ENCODE data around the gene ZNF77. TPM values are rescaled to one million over a fixed set of nuclear protein-coding genes. Genes with fewer than 3 reads are reported as not detected.
"Not testable (repeated sequence)": the region's sequence is repeated elsewhere in the genome, so short reads cannot be mapped to it uniquely, and the experiment has no call there.

The ZNF77 gene
- total and polyA plus RNA-seq, 3 donors from 2014 or later, result 4.8 to 10.7 (median 5.6) TPM

- DNase-seq, result no peak
- H3K4me1 ChIP-seq, result peaks cover 12% of the 10 kb centered on the region
- no peaks in the 10 kb centered on the region for H3K36me3 ChIP-seq (ENCODE audit: low read depth, missing control alignments)
- TF ChIP-seq, protein P1, sequence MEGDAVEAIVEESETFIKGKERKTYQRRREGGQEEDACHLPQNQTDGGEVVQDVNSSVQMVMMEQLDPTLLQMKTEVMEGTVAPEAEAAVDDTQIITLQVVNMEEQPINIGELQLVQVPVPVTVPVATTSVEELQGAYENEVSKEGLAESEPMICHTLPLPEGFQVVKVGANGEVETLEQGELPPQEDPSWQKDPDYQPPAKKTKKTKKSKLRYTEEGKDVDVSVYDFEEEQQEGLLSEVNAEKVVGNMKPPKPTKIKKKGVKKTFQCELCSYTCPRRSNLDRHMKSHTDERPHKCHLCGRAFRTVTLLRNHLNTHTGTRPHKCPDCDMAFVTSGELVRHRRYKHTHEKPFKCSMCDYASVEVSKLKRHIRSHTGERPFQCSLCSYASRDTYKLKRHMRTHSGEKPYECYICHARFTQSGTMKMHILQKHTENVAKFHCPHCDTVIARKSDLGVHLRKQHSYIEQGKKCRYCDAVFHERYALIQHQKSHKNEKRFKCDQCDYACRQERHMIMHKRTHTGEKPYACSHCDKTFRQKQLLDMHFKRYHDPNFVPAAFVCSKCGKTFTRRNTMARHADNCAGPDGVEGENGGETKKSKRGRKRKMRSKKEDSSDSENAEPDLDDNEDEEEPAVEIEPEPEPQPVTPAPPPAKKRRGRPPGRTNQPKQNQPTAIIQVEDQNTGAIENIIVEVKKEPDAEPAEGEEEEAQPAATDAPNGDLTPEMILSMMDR (IDR thresholded peaks at IDR 0.05), result no peak
- TF ChIP-seq POLR2A (IDR thresholded peaks at IDR 0.05), result no peak
- no peak overlapping the region for H3K4me3 ChIP-seq
- 89 to 92% methylated on average over 11 of the region's 11 CpGs for WGBS, 2 donors
- no peak overlapping the region for H3K27ac ChIP-seq
- H3K27me3 ChIP-seq, result no peaks in the 10 kb centered on the region
- H3K9me3 ChIP-seq, result no peaks in the 10 kb centered on the region
- intact Hi-C loops (cut with DNase I; ENCODE audit: low total_unique reads), result no loop called here
These were observed 38.8 kb downstream of the ZNF77 start for GRCh38 chr19:2905918-2906519.

DNA sequence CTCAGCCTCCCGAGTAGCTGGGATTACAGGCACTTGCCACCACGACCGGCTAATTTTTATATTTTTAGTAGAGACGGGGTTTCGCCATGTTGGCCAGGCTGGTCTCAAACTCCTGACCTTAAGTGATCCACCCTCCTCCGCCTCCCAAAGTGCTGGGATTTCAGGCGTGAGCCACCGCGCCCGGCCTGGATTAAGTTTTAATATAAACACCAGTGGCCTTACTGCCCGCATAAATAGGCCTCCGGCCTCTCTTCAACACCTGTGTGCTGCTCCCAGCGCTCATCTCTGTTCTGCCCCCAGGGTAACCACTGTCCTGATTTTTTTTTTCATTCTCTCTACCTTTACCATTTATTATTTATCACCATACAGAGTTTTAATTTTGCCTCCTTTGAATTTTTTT is 41.4 kb downstream of the ZNF77 start:
- H3K4me1 ChIP-seq; DNase-seq; H3K27ac ChIP-seq; H3K9me3 ChIP-seq; H3K36me3 ChIP-seq (ENCODE audit: low read depth, missing control alignments); intact Hi-C loops (cut with DNase I; ENCODE audit: low total_unique reads); H3K27me3 ChIP-seq; H3K4me3 ChIP-seq: not testable (repeated sequence)
- WGBS, 2 donors, result 74 to 82% methylated on average over 13 of the region's 13 CpGs

- TF ChIP-seq POLR2A (IDR thresholded peaks at IDR 0.05), result no peak
- TF ChIP-seq, protein P1 (IDR thresholded peaks at IDR 0.05), result no peak
- Histone ChIP-seq H3K4me1 (peaks cover 8% of the 10 kb centered on the region), H3K9me3 (no peaks in the 10 kb centered on the region), H3K27me3 (no peaks in the 10 kb centered on the region), H3K4me3 (no peak overlapping the region), H3K36me3 (ENCODE audit: low read depth, missing control alignments) (no peaks in the 10 kb centered on the region), H3K27ac (peak overlapping the region in 1 of 2 donors; percentile 36)
- intact Hi-C loops (cut with DNase I; ENCODE audit: low total_unique reads), result no loop called here
- 69 to 81% methylated on average over 7 to 12 of the region's 13 CpGs for WGBS, 2 donors
- no peak for DNase-seq
These were observed 42.1 kb downstream of the ZNF77 start for GRCh38 chr19:2902590-2903218.

DNA sequence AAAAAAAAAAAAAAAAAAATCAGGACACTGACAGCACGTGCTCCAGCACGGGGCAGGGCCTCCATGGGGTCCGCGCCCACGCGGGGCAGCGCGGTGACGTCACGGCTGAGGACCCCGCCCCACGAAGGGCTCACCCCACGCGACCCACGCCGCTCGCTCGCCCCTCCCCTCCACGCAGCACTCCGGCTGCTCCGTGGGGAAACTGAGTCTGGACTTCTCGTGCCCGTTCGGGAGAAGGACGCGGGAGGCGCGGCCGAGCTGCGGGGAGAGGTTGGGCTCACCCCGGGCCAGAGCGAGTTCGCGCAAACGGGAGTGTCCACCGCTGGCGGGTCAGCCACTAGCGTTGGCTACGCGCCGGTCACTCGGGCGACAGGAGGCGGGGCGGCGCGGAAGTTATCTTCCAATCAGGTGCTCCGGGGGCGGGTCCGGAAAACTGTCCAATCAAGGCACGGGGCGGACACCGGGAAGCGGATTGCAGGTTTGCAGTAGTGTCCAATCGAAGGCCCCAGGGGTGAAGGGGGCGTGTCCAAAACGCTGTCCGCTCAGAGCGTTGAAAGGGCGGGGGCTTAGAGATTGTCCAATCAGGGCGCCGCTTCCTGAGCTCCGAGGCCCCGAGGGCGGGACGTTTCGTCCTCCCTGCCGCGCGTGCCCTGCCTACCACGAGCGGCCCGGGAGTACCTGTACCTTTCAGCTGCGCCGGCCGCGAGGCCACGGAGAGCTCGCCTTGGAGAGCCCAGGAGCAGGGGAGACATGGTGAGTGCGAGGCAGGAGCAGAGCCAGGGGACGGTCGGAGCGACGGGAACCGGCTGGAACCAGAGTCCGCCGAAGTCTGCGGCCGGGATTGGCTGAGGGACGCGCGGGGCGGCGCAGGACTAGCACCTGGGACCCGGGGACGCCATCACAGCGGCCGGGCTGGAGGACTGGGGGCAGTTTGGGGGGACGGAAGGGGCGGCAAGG is 44.2 kb downstream of the ZNF77 start, which contains the start of gene ZNF57:
ZNF57 (plus strand) TSS at position 633 of the 957 bp plus-strand sequence; CDS start at position 751, 118 bp downstream.
- Histone ChIP-seq H3K4me1 (peaks cover 8% of the 10 kb centered on the region), H3K4me3 (peak within 1 kb of the TSS; percentile 59 to 74), H3K27ac (peak within 1 kb of the TSS; percentile 85 to 88), H3K9me3 (no peaks in the 10 kb centered on the region), H3K36me3 (ENCODE audit: low read depth, missing control alignments) (no peaks in the 10 kb centered on the region), H3K27me3 (no peaks in the 10 kb centered on the region)
- WGBS, 2 donors, result 0 to 1% methylated on average over 39 to 93 of the region's 100 CpGs
- intact Hi-C loops (cut with DNase I; ENCODE audit: low total_unique reads), result no loop called here
- peak; percentile 100 for DNase-seq
- no peak for TF ChIP-seq POLR2A (IDR thresholded peaks at IDR 0.05)
- TF ChIP-seq, protein P1 (IDR thresholded peaks at IDR 0.05), result no peak

DNA sequence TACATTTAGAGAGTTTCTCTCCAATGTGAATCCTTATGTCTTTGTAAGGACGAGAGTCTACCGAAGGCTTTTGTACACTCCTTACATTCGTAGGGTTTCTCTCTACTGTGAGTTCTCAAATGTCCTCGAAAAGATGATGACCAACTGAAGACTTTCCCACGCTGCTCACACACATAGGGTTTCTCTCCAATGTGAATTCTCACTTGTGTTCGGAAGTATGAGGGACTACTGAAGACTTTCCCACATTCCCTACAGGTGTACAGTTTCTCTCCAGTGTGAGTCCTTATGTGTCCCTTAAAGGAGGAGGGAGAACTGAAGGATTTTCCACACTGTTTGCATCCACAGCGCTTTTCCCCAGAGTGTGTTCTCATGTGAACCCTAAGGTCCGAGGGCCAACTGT is 48.1 kb downstream of the ZNF77 start:
- intact Hi-C loops (cut with DNase I; ENCODE audit: low total_unique reads), result no loop called here
- peaks cover 9% of the 10 kb centered on the region for H3K4me1 ChIP-seq
- H3K27ac ChIP-seq, result no peak overlapping the region
- no peak overlapping the region for H3K4me3 ChIP-seq
- no peaks in the 10 kb centered on the region for H3K27me3 ChIP-seq
- no peak for TF ChIP-seq POLR2A (IDR thresholded peaks at IDR 0.05)
- TF ChIP-seq, protein P1 (IDR thresholded peaks at IDR 0.05), result no peak
- WGBS, 2 donors, result 72 to 81% methylated on average over 8 of the region's 8 CpGs
- no peak for DNase-seq
- H3K9me3 ChIP-seq, result no peaks in the 10 kb centered on the region
- H3K36me3 ChIP-seq (ENCODE audit: low read depth, missing control alignments), result no peaks in the 10 kb centered on the region

DNA sequence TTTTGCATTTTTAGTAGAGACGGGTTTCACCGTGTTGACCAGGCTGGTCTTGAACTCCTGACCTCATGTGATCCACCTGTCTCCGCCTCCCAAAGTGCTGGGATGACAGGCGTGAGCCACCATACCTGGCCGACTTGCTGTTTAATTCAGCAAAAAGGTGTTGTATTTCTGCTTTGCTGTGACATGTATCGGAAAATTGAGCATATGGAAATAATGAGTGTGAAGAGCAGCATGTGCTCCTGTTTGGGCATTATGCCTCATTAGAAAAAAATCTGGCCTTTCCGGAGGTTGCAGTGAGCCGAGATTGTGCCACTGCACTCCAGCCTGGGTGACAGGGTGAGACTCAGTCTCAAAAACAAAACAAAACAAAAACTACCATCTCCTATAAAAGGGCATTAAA is 54.2 kb downstream of the ZNF77 start:
- H3K27ac ChIP-seq; H3K9me3 ChIP-seq; H3K36me3 ChIP-seq (ENCODE audit: low read depth, missing control alignments); intact Hi-C loops (cut with DNase I; ENCODE audit: low total_unique reads); H3K27me3 ChIP-seq; H3K4me3 ChIP-seq; DNase-seq: not testable (repeated sequence)
- peaks cover 12% of the 10 kb centered on the region for H3K4me1 ChIP-seq
- WGBS, 2 donors, result 65 to 78% methylated on average over 7 to 8 of the region's 8 CpGs
